Esophagus muscularis mucosa (tissue), 3 donors: ENCODE results near the gene EPHB2.

Experiments
- CTCF ChIP-seq, 3 experiments: fragments of 200-600 bp in 2 of 3; fragments of 450-650 bp in 1 of 3; sonication (generic) in 2 of 3; IDR thresholded peaks; one replicate each; pipeline ENCODE4 v1.5.1; 2017 to 2019; ENCODE audit warnings: antibody characterized with exemption in 3 of 3, mild to moderate bottlenecking in 2 of 3, moderate library complexity in 1 of 3
- POLR2A ChIP-seq: fragments of 450-650 bp; IDR thresholded peaks from one replicate; pipeline ENCODE4 v1.6.1; 2017; ENCODE audit warnings: antibody characterized with exemption, moderate library complexity, mild to moderate bottlenecking, low read depth

- TF ChIP-seq POLR2A (no peak), CTCF (IDR thresholded peaks at IDR 0.05) (no peak)
Observed at GRCh38 chr1:22830757-22831340, 120.2 kb downstream of the EPHB2 start.
